ENCODE data around the gene DYNLRB1. TPM values are rescaled to one million over a fixed set of nuclear protein-coding genes. Genes with fewer than 3 reads are reported as not detected.
"Not testable (repeated sequence)": the region's sequence is repeated elsewhere in the genome, so short reads cannot be mapped to it uniquely, and the experiment has no call there.

DYNLRB1 gene
- total and polyA plus RNA-seq, 4 donors: 15.8 to 66.9 (median 44.8) TPM

DNA sequence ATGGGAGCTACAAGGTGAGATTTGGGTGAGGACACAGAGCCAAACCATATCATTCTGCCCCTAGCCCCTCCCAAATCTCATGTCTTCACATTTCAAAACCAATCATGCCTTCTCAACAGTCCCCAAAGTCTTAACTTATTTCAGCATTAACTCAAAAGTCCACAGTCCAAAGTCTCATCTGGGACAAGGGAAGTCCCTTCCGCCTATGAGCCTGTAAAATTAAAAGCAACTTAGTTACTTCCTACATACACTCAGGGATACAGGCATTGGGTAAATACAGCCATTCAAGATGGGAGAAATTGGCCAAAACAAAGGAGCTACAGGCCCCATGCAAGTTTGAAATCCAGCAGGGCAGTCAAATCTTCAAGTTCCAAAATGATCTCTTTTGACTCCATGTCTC is 34.1 kb upstream of the DYNLRB1 start:
- DNase-seq (ENCODE audit: low spot score); H3K9me3 ChIP-seq (ENCODE audit: control insufficient read depth in 4 of 4, low read length in 3 of 4); H3K27ac ChIP-seq (ENCODE audit: low read depth in 1 of 2, low read length in 2 of 2); H3K4me3 ChIP-seq (ENCODE audit: low read depth in 1 of 3, low read length in 3 of 3); H3K4me1 ChIP-seq (ENCODE audit: control insufficient read depth in 4 of 4, insufficient read depth in 4 of 4, low read length in 3 of 4); H3K27me3 ChIP-seq (ENCODE audit: control insufficient read depth in 4 of 4, insufficient read depth in 4 of 4, low read length in 3 of 4); H3K9ac ChIP-seq (ENCODE audit: low read depth in 1 of 2, low read length in 2 of 2): not testable (repeated sequence)
- TF ChIP-seq HNF4A (conservative IDR thresholded peaks at IDR 0.05): peak; percentile 18 to 44
- 49% methylated on average over 1 of the region's 1 CpG for WGBS
- H3K36me3 ChIP-seq (ENCODE audit: control insufficient read depth in 4 of 4, insufficient read depth in 3 of 4, low read depth in 1 of 4, low read length in 3 of 4): peaks cover 15 to 57% (median 46%) of the 10 kb centered on the region in 4 donors

DNA sequence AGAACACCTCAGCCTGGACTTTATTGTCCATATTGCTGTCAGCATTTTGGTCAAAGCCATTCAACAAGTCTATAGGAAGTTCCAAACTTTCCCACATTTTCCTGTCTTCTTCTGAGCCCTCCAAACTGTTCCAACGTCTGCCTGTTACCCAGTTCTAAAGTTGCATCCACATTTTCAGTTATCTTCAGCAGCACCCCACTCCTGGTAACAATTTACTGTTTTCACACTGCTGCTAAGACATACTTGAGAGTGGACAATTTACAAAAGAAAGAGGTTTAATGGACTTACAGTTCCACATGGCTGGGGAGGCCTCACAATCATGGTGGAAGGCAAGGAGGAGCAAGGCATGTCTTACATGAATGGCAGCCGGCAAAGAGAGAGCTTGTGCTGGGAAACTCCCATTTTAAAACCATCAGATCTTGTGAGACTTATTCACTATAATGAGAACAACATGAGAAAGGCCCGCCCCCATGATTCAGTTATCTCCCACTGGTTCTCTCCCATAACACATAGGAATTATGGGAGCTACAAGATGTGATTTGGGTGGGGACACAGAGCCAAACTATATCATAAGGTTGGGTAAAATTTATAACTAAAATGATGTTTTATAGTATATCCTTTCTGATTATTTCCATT is 32.5 kb upstream of the DYNLRB1 start:
- 97% methylated on average over 3 of the region's 3 CpGs for WGBS
- not testable (repeated sequence) for H3K4me3 ChIP-seq (ENCODE audit: low read depth in 1 of 3, low read length in 3 of 3); H3K4me1 ChIP-seq (ENCODE audit: control insufficient read depth in 4 of 4, insufficient read depth in 4 of 4, low read length in 3 of 4); H3K9me3 ChIP-seq (ENCODE audit: control insufficient read depth in 4 of 4, low read length in 3 of 4); H3K9ac ChIP-seq (ENCODE audit: low read depth in 1 of 2, low read length in 2 of 2); DNase-seq (ENCODE audit: low spot score); H3K27me3 ChIP-seq (ENCODE audit: control insufficient read depth in 4 of 4, insufficient read depth in 4 of 4, low read length in 3 of 4); H3K27ac ChIP-seq (ENCODE audit: low read depth in 1 of 2, low read length in 2 of 2)
- peaks cover 19 to 51% (median 47%) of the 10 kb centered on the region in 4 donors for H3K36me3 ChIP-seq (ENCODE audit: control insufficient read depth in 4 of 4, insufficient read depth in 3 of 4, low read depth in 1 of 4, low read length in 3 of 4)

DNA sequence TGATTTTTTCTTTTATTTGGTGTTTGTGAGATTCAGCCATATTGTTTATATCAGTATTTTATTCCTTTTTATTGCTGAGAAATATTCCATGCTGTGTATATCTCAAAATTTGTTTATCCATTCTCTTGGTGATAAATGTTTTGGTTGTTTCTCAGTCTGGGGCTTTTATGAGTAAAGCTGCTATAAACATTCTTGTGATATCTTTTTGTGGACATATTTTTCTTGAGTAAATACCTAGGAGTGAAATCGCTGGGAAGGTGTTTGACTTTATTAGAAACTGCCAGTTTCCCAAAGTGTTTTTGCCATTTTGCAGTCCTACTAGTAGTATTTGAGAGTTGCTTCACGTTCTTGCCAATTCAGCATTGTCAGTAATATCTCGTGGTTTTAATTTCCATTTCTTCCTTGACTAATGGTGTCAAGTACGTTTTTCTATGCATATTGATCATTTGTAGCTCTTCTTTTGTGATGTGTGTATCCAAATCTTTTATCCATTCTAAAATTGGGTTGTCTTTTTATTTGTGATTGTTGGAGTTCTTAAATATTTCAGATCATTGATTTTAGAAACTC is 31.1 kb upstream of the DYNLRB1 start:
- Histone ChIP-seq H3K36me3 (ENCODE audit: control insufficient read depth in 4 of 4, insufficient read depth in 3 of 4, low read depth in 1 of 4, low read length in 3 of 4) (peaks cover 16 to 56% (median 51%) of the 10 kb centered on the region in 4 donors), H3K4me1 (ENCODE audit: control insufficient read depth in 4 of 4, insufficient read depth in 4 of 4, low read length in 3 of 4) (no peaks in the 10 kb centered on the region), H3K27ac (ENCODE audit: low read depth in 1 of 2, low read length in 2 of 2) (no peak overlapping the region), H3K9me3 (ENCODE audit: control insufficient read depth in 4 of 4, low read length in 3 of 4) (no peaks in the 10 kb centered on the region), H3K27me3 (ENCODE audit: control insufficient read depth in 4 of 4, insufficient read depth in 4 of 4, low read length in 3 of 4) (no peaks in the 10 kb centered on the region), H3K9ac (ENCODE audit: low read depth in 1 of 2, low read length in 2 of 2) (no peak overlapping the region), H3K4me3 (ENCODE audit: low read depth in 1 of 3, low read length in 3 of 3) (no peak overlapping the region)
- TF ChIP-seq, protein P1, sequence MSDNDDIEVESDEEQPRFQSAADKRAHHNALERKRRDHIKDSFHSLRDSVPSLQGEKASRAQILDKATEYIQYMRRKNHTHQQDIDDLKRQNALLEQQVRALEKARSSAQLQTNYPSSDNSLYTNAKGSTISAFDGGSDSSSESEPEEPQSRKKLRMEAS (IDR thresholded peaks at IDR 0.05): no peak
- TF ChIP-seq, protein P2, sequence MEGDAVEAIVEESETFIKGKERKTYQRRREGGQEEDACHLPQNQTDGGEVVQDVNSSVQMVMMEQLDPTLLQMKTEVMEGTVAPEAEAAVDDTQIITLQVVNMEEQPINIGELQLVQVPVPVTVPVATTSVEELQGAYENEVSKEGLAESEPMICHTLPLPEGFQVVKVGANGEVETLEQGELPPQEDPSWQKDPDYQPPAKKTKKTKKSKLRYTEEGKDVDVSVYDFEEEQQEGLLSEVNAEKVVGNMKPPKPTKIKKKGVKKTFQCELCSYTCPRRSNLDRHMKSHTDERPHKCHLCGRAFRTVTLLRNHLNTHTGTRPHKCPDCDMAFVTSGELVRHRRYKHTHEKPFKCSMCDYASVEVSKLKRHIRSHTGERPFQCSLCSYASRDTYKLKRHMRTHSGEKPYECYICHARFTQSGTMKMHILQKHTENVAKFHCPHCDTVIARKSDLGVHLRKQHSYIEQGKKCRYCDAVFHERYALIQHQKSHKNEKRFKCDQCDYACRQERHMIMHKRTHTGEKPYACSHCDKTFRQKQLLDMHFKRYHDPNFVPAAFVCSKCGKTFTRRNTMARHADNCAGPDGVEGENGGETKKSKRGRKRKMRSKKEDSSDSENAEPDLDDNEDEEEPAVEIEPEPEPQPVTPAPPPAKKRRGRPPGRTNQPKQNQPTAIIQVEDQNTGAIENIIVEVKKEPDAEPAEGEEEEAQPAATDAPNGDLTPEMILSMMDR (IDR thresholded peaks at IDR 0.05; ENCODE audit: low read depth, low read length, missing input control): no peak
- TF ChIP-seq SP1 (IDR thresholded peaks at IDR 0.05) (no peak), HNF4G (IDR thresholded peaks at IDR 0.05) (no peak)
- TF ChIP-seq, protein P3, sequence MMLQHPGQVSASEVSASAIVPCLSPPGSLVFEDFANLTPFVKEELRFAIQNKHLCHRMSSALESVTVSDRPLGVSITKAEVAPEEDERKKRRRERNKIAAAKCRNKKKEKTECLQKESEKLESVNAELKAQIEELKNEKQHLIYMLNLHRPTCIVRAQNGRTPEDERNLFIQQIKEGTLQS (IDR thresholded peaks at IDR 0.05): no peak
- WGBS: 85% methylated on average over 4 of the region's 4 CpGs
- no peak for DNase-seq (ENCODE audit: low spot score)

DNA sequence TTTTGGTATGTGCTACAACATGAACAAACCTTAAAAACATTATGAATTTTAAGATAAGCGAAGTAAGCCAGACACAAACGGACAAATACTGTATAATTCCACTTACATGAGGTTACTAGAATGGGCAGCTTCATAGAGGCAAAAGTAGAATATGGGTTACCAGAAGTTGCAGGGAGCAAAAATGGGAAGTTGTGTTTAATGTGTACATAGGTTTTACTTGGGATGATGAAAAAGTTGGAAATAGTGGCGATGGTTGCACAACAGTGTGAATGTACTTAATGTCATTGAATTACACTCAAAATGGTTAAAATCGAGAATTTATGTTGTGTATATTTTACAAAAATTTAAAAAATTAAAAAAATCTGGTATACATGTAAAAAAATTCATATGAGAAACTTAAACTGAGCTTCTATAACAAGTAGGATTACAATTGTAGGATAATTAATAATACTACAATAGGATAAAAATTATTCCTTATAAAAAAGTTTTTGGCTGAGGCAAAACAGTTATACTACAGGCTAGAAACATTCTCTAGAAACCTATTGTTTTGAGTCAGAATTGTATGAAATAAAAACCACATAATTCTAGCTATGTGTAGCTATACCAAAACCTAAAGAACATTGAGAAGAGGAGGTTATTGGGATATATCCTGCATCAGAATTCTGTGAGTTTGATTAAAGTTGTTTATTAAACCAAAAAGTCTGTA is 24.8 kb upstream of the DYNLRB1 start:
- Histone ChIP-seq H3K36me3 (ENCODE audit: control insufficient read depth in 4 of 4, insufficient read depth in 3 of 4, low read depth in 1 of 4, low read length in 3 of 4) (peaks cover 12 to 62% (median 56%) of the 10 kb centered on the region in 4 donors), H3K27ac (ENCODE audit: low read depth in 1 of 2, low read length in 2 of 2) (no peak overlapping the region), H3K4me3 (ENCODE audit: low read depth in 1 of 3, low read length in 3 of 3) (no peak overlapping the region), H3K4me1 (ENCODE audit: control insufficient read depth in 4 of 4, insufficient read depth in 4 of 4, low read length in 3 of 4) (peaks cover 0 to 2% (median 0%) of the 10 kb centered on the region in 4 donors), H3K9ac (ENCODE audit: low read depth in 1 of 2, low read length in 2 of 2) (no peak overlapping the region), H3K27me3 (ENCODE audit: control insufficient read depth in 4 of 4, insufficient read depth in 4 of 4, low read length in 3 of 4) (no peaks in the 10 kb centered on the region), H3K9me3 (ENCODE audit: control insufficient read depth in 4 of 4, low read length in 3 of 4) (no peaks in the 10 kb centered on the region)
- 96% methylated on average over 4 of the region's 4 CpGs for WGBS
- no peak for DNase-seq (ENCODE audit: low spot score)
- TF ChIP-seq, protein P3 (IDR thresholded peaks at IDR 0.05): no peak
- TF ChIP-seq SP1 (IDR thresholded peaks at IDR 0.05) (no peak), RAD21 (IDR thresholded peaks at IDR 0.05) (no peak), YY1 (IDR thresholded peaks at IDR 0.05) (no peak), EGR1 (IDR thresholded peaks at IDR 0.05; ENCODE audit: low read depth in 2 of 2) (no peak), HNF4G (IDR thresholded peaks at IDR 0.05) (no peak), JUND (IDR thresholded peaks at IDR 0.05) (no peak)
- TF ChIP-seq, protein P1 (IDR thresholded peaks at IDR 0.05): no peak
- TF ChIP-seq, protein P4, sequence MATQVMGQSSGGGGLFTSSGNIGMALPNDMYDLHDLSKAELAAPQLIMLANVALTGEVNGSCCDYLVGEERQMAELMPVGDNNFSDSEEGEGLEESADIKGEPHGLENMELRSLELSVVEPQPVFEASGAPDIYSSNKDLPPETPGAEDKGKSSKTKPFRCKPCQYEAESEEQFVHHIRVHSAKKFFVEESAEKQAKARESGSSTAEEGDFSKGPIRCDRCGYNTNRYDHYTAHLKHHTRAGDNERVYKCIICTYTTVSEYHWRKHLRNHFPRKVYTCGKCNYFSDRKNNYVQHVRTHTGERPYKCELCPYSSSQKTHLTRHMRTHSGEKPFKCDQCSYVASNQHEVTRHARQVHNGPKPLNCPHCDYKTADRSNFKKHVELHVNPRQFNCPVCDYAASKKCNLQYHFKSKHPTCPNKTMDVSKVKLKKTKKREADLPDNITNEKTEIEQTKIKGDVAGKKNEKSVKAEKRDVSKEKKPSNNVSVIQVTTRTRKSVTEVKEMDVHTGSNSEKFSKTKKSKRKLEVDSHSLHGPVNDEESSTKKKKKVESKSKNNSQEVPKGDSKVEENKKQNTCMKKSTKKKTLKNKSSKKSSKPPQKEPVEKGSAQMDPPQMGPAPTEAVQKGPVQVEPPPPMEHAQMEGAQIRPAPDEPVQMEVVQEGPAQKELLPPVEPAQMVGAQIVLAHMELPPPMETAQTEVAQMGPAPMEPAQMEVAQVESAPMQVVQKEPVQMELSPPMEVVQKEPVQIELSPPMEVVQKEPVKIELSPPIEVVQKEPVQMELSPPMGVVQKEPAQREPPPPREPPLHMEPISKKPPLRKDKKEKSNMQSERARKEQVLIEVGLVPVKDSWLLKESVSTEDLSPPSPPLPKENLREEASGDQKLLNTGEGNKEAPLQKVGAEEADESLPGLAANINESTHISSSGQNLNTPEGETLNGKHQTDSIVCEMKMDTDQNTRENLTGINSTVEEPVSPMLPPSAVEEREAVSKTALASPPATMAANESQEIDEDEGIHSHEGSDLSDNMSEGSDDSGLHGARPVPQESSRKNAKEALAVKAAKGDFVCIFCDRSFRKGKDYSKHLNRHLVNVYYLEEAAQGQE (IDR thresholded peaks at IDR 0.05): no peak
